ENCODE measurements around the gene C6orf58. TPM values are rescaled to one million over a fixed set of nuclear protein-coding genes. Genes with fewer than 3 reads are reported as not detected.

Gene C6orf58
- 0.77 TPM for polyA plus RNA-seq (ENCODE audit: insufficient read length)

DNA sequence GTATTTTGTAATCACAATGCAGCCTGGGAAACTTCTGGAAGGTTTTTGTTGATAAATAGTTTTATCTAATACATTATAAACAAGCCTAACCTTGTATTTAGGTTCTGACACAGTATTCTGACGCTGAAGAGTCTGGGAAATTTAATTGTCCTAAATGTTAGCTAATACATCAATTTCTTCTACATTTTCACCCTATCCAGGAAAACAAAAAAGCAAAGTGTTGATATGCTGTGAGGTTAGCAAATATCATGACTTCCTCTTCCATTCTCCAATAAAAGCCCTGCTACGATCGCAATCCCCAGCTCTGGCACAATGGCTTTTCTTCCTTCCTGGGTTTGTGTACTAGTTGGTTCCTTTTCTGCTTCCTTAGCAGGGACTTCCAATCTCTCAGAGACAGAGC lies at the start of gene C6orf58:
Gene C6orf58, plus strand, starts transcription at position 301 of the 400 bp plus-strand sequence. Its CDS starts 12 bp downstream, at position 313.
- DNase-seq (ENCODE audit: low read depth), result no peak

DNA sequence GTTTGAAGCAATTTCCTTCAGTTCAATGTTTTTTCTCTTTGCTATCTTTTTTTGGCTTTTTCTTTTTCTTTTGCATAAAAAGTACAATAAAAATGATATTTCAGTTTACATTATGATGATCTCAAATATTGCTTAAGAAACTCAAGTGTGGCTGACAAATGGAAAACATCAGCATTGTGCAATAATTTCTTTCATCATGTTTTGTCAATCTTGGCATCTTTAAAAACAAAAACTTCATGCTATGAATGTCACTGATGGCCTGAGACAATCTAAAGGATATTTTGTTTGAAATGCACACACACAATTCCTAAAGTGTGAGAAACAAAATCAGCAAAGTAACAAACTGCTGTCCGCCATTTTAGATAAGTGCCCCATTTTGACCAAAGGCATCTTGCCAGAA lies 44.0 kb upstream of the C6orf58 start:
- no peak for DNase-seq (ENCODE audit: low read depth)

- no peak for DNase-seq (ENCODE audit: low read depth)
Measured at GRCh38 chr6:127533736-127534135, 43.2 kb upstream of the C6orf58 start.

- DNase-seq (ENCODE audit: low read depth), result no peak
Measured at GRCh38 chr6:127538750-127539264, 38.2 kb upstream of the C6orf58 start.

GRCh38 chr6:127539272-127539671 lies 37.7 kb upstream of the C6orf58 start:
- no peak for DNase-seq (ENCODE audit: low read depth)

DNA sequence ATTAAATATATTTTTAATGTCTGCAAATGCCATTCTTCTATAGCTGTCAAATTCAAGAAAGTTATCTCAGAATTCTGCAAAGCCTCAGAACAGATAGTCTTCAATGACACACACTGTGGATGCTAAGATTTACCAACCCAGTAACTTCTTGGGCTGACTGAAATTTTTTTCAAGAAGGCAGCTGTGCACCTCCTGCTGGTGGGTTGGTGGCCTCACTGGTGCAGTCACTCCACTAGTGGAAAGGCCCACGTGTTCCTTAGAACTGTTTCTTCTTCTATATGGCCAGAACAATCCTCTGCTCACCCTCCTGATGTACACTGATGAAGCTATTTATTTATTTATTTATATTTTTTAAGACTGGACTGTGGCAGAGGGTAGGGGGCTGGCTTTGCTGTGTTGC lies 29.8 kb upstream of the C6orf58 start:
- no peak for DNase-seq (ENCODE audit: low read depth)

GRCh38 chr6:127547904-127548649 lies 28.9 kb upstream of the C6orf58 start:
- DNase-seq (ENCODE audit: low read depth), result no peak

DNA sequence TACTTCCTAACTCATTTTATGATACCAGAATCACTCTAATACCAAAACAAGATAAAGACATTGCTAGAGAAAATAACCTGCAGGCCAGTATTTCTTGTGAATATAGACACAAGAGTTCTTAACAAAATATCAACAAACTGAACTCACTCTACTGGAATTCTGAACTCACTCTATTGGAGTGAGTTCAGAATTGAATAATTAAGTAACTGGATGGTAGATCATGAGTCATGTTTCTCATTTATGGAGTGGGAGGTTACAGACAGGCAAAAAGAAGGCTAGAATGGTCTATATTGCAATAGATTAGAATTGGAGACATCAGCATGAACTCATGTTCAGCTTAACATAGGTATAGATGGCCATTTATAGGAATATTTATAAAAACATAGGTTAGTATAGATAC lies 26.6 kb upstream of the C6orf58 start:
- no peak for DNase-seq (ENCODE audit: low read depth)

- no peak for DNase-seq (ENCODE audit: low read depth)
Measured at GRCh38 chr6:127554435-127555006, 22.5 kb upstream of the C6orf58 start.

DNA sequence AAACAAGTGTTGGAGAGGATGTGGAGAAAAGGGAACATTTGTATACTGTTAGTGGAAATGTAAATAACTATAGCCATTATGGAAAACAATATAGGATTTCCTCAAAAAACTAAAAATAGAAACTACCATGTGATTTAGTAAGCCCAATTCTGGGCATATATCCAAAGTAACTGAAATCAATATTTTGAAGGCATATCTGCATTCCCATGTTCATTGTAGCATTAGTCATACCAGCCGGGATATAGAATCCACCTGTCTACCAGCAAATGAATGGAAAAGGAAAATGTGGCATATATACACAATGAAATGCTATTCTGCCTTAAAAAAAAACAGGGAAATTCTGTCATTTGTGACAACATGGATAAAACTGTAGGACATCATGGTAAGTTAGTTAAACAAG lies 15.3 kb upstream of the C6orf58 start:
- no peak for DNase-seq (ENCODE audit: low read depth)

DNA sequence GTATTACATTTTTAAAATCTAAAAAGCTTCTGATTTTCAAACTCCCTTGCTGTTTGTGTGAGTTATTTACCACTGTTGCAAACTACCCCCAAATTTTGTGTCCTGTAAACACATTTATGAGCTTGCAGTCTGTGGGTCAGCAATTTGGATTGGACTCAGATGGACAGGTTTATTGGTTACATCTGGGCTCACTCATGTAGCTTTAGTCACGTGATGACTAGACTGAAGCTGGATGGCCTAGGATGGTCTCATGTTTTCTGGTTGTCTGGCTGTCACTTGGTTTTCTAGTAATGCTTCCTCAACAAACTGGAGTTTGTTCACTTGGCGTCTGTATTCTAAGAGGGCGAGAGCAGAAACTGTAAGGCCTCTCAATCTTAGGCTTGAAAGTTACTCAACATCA lies 12.2 kb upstream of the C6orf58 start:
- no peak for DNase-seq (ENCODE audit: low read depth)

- no peak for DNase-seq (ENCODE audit: low read depth)
Measured at GRCh38 chr6:127566119-127566518, 10.9 kb upstream of the C6orf58 start.

GRCh38 chr6:127566651-127567050 lies 10.3 kb upstream of the C6orf58 start:
- DNase-seq (ENCODE audit: low read depth), result no peak

- no peak for DNase-seq (ENCODE audit: low read depth)
Measured at GRCh38 chr6:127567476-127567875, 9.5 kb upstream of the C6orf58 start.

DNA sequence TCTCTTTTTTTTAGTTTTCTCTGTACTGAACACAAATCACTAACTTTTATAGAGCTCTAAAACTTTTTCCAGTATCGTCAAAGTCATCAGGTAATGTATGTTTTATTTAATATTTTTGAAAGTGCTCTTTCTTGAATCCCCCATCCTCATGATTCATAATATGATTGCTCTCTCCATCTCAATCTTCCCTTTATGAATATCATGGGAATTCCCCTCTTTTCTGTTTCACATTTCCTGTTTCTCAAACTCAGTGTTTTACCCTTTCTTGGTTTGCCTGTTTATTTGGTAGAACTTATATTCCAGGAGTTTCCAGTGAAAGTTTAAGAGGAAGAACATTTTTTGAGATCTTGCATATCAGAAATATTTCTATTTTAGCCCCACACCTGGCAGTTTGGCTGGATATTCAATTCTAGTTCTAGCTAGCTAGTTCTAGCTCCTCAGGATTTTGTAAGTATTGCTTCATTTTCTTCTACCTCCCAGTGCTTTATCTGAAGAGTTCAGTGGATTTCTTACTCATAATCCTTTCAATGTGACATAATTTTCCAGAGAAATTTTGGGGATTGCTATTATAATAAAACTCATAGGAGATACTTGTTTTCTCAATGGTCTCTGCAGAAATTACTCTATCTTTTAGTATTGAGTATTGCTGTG lies 6.1 kb upstream of the C6orf58 start:
- DNase-seq (ENCODE audit: low read depth), result no peak

DNA sequence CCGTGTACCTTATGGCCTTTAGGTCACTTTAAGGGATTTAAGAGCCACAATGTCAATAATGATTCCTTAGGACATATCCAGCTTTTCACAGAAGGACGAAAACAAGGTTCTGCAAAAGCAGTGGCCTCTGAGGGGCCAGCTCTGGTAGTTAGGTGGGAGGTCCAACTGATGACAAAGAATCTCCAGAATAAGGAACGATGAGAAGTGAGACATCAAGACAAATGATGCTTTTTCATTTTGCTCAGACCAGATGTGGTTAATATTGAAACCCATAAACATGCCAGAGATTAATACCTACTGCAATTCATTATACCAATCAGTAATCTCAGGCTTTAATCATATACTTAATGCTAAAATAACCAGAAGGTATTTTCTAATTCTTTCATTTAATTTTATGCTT lies 1.9 kb downstream of the C6orf58 start:
- no peak for DNase-seq (ENCODE audit: low read depth)

DNA sequence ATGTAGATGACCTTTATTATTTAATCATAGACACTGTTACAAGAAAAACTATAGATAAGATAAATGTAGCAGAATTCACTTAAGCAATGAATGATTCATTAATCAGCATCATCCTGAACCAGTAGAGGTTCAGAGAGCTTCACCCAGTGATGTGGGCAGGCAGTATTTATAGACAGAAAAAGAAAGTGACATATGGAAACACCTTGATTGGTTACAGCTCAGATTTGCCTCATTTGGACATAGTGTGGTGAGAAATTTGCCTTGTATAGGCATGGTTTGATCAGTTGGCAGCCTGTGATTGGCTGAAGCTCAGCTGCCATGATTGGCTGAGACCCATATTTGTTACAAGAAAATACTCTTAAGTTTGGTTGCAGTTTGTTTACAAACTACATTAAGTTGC lies 4.6 kb downstream of the C6orf58 start:
- no peak for DNase-seq (ENCODE audit: low read depth)

DNA sequence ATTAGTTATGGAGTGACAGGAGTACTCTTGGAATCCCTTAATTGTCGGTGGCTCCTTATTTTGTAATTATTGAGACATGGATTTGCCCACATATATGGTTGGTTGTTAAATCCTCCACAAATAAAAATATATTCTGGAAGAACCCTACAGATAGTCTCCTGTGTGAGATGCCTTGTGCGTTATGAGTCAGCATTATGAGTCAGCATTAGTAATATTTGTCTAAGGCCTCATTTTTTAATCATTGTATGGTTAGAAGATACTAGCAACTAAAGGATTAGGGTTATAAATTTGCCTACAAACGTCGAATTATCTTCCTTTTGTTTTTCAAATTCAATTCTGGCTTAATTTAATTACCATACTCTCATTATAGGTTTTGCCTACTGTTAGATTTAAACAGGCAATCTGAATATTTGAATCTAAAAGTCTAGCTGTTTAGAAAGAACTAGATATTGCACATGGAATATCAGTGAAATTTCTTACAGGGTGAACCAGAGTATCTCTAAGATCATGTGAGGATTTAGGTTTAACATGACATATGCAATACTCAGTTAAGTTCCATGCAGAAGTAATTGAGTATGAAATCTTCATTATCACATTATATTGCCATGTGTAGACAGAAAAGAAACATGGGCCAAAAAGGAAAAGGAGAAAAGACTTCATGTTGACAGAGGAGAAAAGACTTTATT lies 5.9 kb downstream of the C6orf58 start:
- DNase-seq (ENCODE audit: low read depth), result no peak

DNA sequence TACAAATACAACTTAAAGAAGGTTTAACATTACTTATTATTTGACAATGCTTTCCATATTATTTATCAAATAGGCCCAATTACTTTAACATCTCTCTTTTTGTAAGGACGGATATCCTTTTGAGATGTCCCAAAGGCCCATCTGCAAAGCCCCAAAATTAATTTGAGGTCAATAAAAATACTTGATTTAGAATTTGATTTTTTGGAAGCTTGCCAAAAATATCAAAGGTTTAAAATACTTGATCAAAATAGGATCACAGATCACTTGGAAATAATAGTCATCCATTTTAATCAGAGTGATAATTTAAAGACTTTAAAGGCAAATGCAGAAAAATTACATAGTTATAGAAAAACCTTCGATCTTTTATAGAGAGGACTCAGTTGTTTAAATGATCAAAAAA lies 8.1 kb downstream of the C6orf58 start:
- DNase-seq (ENCODE audit: low read depth), result no peak

DNA sequence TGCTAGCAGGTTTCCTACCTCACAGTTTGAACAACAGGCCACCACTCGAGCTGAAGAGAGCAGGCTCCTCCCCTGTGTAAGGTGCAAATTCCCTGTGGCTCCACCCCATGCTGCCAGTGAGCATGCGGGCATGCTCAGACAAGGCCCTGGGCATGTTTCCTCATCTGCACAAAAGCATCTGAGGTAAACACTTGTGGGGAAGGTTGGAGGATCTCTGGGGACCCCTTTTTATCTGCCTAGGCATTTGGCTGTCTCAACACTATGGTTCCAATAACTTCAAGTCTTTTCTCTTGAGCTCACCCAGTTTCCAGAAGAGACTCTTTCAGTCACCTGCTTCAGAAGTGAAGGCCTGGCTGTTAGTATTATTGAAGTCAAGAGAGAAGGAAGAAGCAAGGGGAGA lies 9.4 kb downstream of the C6orf58 start:
- no peak for DNase-seq (ENCODE audit: low read depth)

- no peak for DNase-seq (ENCODE audit: low read depth)
Measured at GRCh38 chr6:127587875-127588274, 10.9 kb downstream of the C6orf58 start.

DNA sequence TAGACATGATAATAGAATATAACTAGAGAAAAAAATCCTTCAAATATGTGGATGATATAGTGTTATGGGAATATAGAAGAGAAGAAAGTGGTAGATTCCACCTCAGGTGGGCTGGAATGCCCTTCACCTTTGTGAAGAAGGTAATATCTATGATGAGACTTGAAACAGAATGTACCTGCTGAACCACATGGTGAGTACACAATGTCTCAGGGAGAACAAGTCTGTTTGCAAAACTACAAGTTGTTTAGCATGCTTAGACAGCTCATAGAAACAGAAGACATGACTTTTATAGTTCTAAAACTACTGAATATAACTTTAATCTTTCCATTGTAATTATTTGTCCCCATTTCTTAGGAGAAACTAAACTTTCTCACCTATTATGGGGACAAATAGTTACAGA lies 12.2 kb downstream of the C6orf58 start:
- no peak for DNase-seq (ENCODE audit: low read depth)
